Caco-2 (cell line): ENCODE data around the gene UBE2N. TPM values are rescaled to one million over a fixed set of nuclear protein-coding genes. Genes with fewer than 3 reads are reported as not detected.

Source experiments
- BruUV-seq: library from RNA; stranded (reverse); fragments of 400-500 nt; replicated peaks from 2 replicates; lab custom pipeline; 2021; lab: Mats Ljungman, UMichigan
- CTCF ChIA-PET: fragments of 300-600 bp; sonication (Branson Sonifier 250); formaldehyde crosslinking; loops from one replicate; lab custom pipeline; 2022; ENCODE audit warnings: antibody characterized with exemption; lab: Charles Lee
- POLR2A ChIA-PET: fragments of 300-600 bp; sonication (Branson Sonifier 250); formaldehyde crosslinking; loops from one replicate; lab custom pipeline; 2022; ENCODE audit warnings: antibody characterized with exemption; lab: Charles Lee
- DNase-seq, 2 experiments: peaks; one replicate each; pipeline versions ENCODE4 v3.0.0 to v3.0.0-alpha.2; 2020 to 2022
- H3K27me3 ChIP-seq: replicated peaks from 2 replicates; pipeline ENCODE4 v1.6.0; 2011; ENCODE audit warnings: low read length; ENCODE audit not compliant: control insufficient read depth, insufficient read depth
- H3K36me3 ChIP-seq: 2 replicates; pipeline ENCODE4 v1.5.1; 2011; ENCODE audit warnings: low read length; ENCODE audit not compliant: control insufficient read depth, insufficient read depth
- H3K4me1 ChIP-seq: fragments of 250-450 bp; sonication (Bioruptor Pico); 2 replicates; pipeline ENCODE4 v1.5.1; 2020; ENCODE audit warnings: mild to moderate bottlenecking
- H3K4me3 ChIP-seq: 2 replicates; pipeline ENCODE4 v1.5.1; 2011; ENCODE audit warnings: low read depth, mild to moderate bottlenecking, control low read depth, low read length
- H3K9me3 ChIP-seq: fragments of 250-450 bp; sonication (Bioruptor Pico); 2 replicates; pipeline ENCODE4 v1.5.1; 2020; ENCODE audit warnings: mild to moderate bottlenecking, moderate library complexity
- H3K27ac Mint-ChIP-seq: one replicate; pipeline ENCODE4 v1.8.0; 2022; ENCODE audit warnings: mixed read lengths; ENCODE audit not compliant: unreplicated experiment
- H3K27me3 Mint-ChIP-seq: one replicate; pipeline ENCODE4 v1.8.0; 2022; ENCODE audit warnings: mixed read lengths; ENCODE audit not compliant: insufficient read depth, unreplicated experiment
- H3K36me3 Mint-ChIP-seq: one replicate; pipeline ENCODE4 v1.8.0; 2022; ENCODE audit warnings: mild to moderate bottlenecking, mixed read lengths; ENCODE audit not compliant: insufficient read depth, unreplicated experiment
- H3K4me1 Mint-ChIP-seq: one replicate; pipeline ENCODE4 v1.8.0; 2022; ENCODE audit warnings: low read depth, mixed read lengths; ENCODE audit not compliant: unreplicated experiment
- H3K4me3 Mint-ChIP-seq: one replicate; pipeline ENCODE4 v1.8.0; 2022; ENCODE audit warnings: mild to moderate bottlenecking, moderate library complexity, mixed read lengths; ENCODE audit not compliant: unreplicated experiment
- H3K9me3 Mint-ChIP-seq: one replicate; pipeline ENCODE4 v1.8.0; 2022; ENCODE audit warnings: mixed read lengths; ENCODE audit not compliant: unreplicated experiment
- CTCF ChIP-seq, 2 experiments: fragments of 200-600 bp in 1 of 2; IDR thresholded peaks; 1 replicate in 1 of 2; 2 replicates in 1 of 2; pipeline versions ENCODE4 v1.5.1 to v1.8.0; 2011 to 2022; ENCODE audit warnings: antibody characterized with exemption in 1 of 2, control low read depth in 1 of 2, inconsistent platforms in 1 of 2, low read depth in 1 of 2, low read length in 1 of 2, mild to moderate bottlenecking in 1 of 2, moderate library complexity in 1 of 2; ENCODE audit not compliant: insufficient read depth in 1 of 2, severe bottlenecking in 1 of 2, unreplicated experiment in 1 of 2
- intact Hi-C: fragments of 100-400 bp; cut with micrococcal nuclease; formaldehyde crosslinking; loops from one replicate; pipeline ENCODE4 v1.10.0; 2022; ENCODE audit not compliant: unreplicated experiment
- total RNA-seq: library from RNA; stranded (reverse); gene quantifications from 2 replicates; pipeline ENCODE4 v1.2.3, GENCODE V29; 2022

UBE2N gene
- total RNA-seq, 1 experiment from 2014 or later = 153 TPM

DNA sequence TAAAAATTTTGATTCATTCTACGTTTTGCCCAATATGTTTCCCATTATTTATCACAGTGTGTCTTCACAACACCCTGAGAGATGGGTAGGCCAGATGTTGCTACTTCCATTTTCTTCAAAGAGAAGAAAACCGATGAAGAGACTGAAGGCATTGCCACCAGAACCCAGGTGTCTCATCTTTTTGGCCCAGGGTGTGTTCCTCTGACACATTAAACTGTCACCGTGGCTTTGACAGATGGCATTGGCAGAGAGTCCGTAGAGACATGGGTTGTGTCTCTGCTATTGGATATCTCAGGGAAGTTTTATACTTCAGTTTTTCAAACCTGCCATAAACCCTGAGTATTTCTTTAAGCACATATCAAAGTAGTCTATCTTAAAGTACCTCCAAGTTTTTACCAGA lies 75.3 kb downstream of the UBE2N start:
- Histone ChIP-seq H3K36me3 (no peaks in the 10 kb centered on the region), H3K9me3 (no peaks in the 10 kb centered on the region), H3K27me3 (no peaks in the 10 kb centered on the region), H3K4me1 (peaks cover 11% of the 10 kb centered on the region), H3K4me3 (no peak overlapping the region)
- H3K36me3 Mint-ChIP-seq = no peaks in the 10 kb centered on the region
- ChIA-PET POLR2A (no interaction called here), CTCF (no interaction called here)
- TF ChIP-seq CTCF (IDR thresholded peaks at IDR 0.05; ENCODE audit: insufficient read depth in 1 of 2, low read depth in 1 of 2, low read length in 1 of 2, severe bottlenecking in 1 of 2, unreplicated experiment in 1 of 2) = no peak
- no peaks in the 10 kb centered on the region for H3K27me3 Mint-ChIP-seq
- H3K4me1 Mint-ChIP-seq = no peaks in the 10 kb centered on the region
- no peaks in the 10 kb centered on the region for H3K9me3 Mint-ChIP-seq
- intact Hi-C loops = no loop called here
- BruUV-seq = no TSS peak
- no peak for DNase-seq
- no peak overlapping the region for H3K4me3 Mint-ChIP-seq
- no peak overlapping the region for H3K27ac Mint-ChIP-seq

DNA sequence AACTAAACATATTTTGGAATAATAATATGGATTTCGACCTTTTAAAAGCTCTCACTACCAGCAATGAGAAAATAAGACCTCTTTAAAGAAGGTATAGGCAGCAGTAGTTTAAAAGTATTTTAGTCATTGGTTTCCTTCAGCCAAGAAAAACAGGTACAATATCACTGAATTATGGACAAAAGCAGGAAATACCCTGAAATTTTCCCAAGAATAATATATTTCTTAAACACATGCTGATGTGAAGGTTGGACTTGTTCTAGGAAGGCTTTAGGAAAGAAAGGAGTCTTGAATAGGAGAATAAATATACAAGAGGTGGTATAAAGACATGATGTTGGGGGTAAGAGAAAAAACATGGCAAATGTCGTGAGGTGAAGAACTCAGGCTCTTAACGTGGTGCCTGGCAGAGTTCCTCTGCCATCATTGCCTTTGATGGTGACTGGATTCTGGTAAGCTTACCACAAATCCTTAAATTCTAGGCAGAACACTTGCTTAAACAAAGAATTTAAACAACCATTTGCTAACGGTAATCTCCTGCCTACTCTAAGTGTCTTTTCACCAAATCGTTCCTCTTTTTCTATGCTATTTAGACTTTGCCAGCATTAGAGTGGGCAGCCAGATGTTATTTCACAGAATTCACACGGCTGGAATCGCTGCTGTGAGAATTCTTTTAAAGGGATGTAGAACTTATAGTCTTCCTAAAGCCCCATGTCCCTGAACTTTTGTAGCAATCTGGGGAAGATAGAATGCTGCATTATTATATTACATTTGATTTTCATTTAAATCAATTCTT lies 75.9 kb downstream of the UBE2N start:
- no TSS peak for BruUV-seq
- intact Hi-C loops = no loop called here
- Histone ChIP-seq H3K4me1 (peaks cover 4% of the 10 kb centered on the region), H3K27me3 (no peaks in the 10 kb centered on the region), H3K36me3 (no peaks in the 10 kb centered on the region), H3K4me3 (no peak overlapping the region), H3K9me3 (no peaks in the 10 kb centered on the region)
- POLR2A ChIA-PET = no interaction called here
- Mint-ChIP-seq H3K36me3 (no peaks in the 10 kb centered on the region), H3K9me3 (no peaks in the 10 kb centered on the region), H3K4me3 (no peak overlapping the region), H3K27me3 (no peaks in the 10 kb centered on the region), H3K4me1 (no peaks in the 10 kb centered on the region), H3K27ac (no peak overlapping the region)
- no peak for TF ChIP-seq CTCF (IDR thresholded peaks at IDR 0.05; ENCODE audit: insufficient read depth in 1 of 2, low read depth in 1 of 2, low read length in 1 of 2, severe bottlenecking in 1 of 2, unreplicated experiment in 1 of 2)
- DNase-seq = no peak
- CTCF ChIA-PET = no interaction called here

DNA sequence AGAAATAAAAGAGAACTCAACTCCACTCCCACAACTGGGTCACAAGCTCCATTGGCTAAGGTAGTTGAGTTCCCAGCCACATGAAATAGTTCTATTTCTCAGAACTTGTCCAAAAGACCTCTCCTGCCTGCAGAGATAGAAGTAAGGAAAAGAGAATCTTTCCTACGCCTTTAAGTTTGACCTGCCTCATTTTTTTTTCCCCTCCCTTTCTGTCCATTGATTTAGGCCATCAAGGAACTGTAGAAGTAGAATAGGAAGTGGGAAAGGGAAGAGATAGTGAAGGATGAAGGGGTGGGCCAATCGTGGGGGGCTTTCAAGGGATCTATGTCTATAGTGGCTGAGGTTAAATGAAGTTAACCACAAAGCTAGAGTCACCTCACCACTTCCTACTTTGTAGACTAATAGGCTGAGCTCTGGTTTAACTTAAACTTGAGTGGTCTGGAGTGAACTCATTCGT lies 77.9 kb downstream of the UBE2N start:
- Histone ChIP-seq H3K27me3 (no peaks in the 10 kb centered on the region), H3K36me3 (no peaks in the 10 kb centered on the region), H3K9me3 (no peaks in the 10 kb centered on the region), H3K4me1 (no peaks in the 10 kb centered on the region), H3K4me3 (no peak overlapping the region)
- no peak overlapping the region for H3K27ac Mint-ChIP-seq
- no peak overlapping the region for H3K4me3 Mint-ChIP-seq
- TF ChIP-seq CTCF (IDR thresholded peaks at IDR 0.05; ENCODE audit: insufficient read depth in 1 of 2, low read depth in 1 of 2, low read length in 1 of 2, severe bottlenecking in 1 of 2, unreplicated experiment in 1 of 2) = no peak
- no peaks in the 10 kb centered on the region for H3K4me1 Mint-ChIP-seq
- intact Hi-C loops = no loop called here
- H3K9me3 Mint-ChIP-seq = no peaks in the 10 kb centered on the region
- H3K36me3 Mint-ChIP-seq = no peaks in the 10 kb centered on the region
- POLR2A ChIA-PET = no interaction called here
- DNase-seq = no peak
- CTCF ChIA-PET = no interaction called here
- H3K27me3 Mint-ChIP-seq = no peaks in the 10 kb centered on the region
- no TSS peak for BruUV-seq
